ENCODE measurements around the gene PAK2.
"Not testable (repeated sequence)": the region's sequence is repeated elsewhere in the genome, so short reads cannot be mapped to it uniquely, and the experiment has no call there.

Gene PAK2

DNA sequence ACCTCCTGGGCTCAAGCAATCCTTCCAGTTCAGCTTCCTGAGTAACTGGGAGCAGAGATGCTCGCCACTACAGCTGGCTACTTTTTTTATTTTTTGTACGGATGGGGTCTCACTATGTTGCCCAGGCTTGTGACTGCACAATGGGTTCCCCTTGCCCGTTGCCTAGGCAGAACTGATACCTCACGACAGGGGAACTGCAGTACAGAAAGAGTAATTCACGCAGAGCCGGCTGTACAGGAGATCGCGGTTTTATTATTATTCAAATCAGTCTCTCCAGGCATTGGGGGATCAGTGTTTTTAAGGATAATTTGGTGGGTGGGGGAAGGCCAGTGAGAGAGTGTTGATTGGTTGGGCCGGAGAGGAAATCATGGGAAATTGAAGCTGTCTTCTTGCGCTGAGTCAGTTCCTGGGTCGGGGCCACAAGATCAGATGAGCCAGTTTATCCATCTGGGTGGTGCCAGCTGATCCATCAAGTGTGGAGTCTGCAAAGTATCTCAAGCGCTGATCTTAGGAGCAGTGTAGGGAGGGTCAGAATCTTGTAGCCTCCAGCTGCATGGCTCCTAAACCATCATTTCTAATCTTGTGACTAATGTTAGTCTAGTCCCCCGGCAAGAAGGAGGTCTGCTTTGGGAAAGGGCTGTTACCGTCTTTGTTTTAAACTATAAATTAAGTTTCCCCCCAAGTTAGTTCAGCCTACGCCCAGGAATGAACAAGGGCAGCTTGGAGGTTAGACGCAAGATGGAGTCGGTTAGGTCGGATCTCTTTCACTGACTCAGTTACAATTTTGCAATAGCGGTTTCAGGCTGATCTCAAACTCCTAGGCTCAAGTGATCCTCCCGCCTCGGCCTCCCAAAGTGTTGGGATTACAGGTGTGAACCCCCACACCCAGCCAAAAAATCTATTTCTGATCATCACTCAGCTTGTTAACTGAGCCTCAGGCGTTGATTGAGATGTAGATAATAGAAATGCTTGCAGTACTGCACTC, 104.9 kb downstream of the PAK2 start:
- DNase-seq = not testable (repeated sequence)

DNA sequence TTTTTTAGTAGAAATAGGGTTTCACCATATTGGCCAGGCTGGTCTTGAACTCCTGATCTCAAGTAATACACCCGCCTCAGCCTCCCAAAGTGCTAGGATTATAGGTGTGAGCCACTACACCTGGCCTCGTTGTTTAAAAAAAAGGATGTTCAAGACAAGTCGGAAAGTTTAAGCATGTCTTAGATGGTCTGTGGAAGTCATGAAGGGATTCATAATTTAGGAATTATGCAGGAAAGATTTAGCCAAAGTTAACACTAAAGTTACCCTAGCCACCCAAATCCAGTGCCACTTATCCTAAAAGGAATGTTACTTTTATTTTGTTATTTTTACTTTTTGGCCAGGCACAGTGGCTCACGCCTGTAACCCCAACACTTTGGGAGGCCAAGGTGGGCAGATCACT, 108.7 kb downstream of the PAK2 start:
- not testable (repeated sequence) for DNase-seq

DNA sequence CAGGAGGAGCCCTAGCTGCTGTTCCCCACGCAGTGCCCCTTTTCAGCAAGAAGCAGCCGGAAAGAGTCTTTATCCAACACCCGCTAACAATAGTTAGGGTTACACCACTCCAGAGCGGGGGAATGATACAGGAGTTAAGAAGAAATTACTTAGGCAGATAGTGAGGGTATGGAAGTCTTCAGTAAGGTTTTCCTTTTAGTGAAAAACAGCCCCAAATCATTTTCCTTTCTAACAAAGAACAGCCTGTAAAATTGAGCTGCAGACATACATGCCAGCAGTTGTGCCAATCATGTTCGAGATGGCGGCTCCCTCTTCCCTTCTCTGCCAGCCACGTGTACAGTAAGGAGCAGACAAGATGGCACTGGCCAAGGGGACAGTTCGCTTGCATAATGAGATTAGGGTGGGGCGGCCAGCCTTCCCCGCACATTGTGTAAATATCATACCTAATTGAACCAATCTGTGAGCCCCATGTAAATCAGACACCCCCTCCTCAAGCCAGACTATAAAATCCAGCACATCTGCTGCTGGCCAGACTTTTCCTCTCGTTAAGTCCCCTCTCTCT, 109.6 kb downstream of the PAK2 start:
- no peak for DNase-seq

DNA sequence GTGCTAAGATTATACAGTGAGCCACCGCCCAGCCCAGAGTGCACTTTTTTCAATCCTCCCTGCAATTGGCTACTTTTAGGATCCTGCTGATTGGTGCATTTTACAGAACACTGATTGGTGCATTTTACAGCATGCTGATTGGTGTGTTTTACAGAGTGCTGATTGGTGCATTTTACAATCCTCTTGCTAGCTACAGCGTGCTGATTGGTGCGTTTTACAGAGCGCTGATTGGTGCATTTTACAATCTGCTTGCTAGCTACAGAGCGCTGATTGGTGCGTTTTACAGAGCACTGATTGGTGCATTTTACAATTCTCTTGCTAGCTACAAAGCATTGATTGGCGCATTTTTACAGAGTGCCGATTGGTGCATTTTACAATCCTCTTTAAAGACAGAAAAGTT, 123.3 kb downstream of the PAK2 start:
- not testable (repeated sequence) for DNase-seq

GRCh38 chr3:196867155-196867506, 127.5 kb downstream of the PAK2 start:
- DNase-seq = no peak

DNA sequence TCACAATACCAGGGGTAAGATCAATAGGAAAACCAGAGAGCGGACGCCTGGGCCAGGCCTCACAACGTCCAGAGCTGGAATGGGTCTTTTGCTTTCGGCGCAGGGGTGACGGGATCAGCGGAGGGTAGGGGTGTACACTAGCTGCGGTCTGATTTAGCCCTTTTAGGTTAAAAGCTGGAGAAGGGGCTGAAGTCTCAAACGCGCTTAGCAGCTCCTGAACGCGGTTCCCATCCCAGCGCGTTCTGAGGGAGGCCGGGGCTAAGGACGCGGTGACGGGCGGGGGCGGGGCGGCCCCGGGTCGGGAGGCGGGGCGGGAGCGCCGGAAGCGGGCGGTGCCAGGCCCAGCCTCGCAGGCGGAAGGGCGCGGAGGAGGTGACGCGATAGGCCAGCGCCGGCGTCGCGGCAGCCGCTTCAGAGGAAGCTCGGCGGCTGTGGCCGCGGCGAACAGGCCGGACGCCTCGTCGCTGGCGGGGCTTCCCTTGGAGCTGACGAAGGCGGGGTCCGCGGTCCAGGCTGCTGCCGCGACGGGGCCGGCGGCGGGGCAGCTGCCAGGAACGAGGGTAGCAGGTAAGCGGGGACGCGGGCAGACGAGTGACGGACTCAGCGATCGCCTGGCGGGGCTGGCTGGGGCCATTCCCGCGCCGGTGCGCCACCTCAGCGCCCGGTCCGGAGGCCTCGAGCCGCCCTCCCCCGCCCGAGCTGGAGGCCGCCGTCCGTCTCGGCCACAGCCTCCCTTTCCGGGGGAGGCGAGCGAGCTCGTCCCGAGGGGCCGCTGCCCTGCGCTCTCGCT, 128.0 kb downstream of the PAK2 start, which contains the start of gene SENP5:
Gene SENP5 (plus strand): TSS at position 414 of the 790 bp plus-strand sequence. CDS start 17,262 bp downstream, outside the sequence.
- peak; percentile 78 to 80 for DNase-seq

GRCh38 chr3:196868297-196868661, 128.6 kb downstream of the PAK2 start:
- no peak for DNase-seq

GRCh38 chr3:196872316-196872715, 132.7 kb downstream of the PAK2 start:
- DNase-seq = no peak

DNA sequence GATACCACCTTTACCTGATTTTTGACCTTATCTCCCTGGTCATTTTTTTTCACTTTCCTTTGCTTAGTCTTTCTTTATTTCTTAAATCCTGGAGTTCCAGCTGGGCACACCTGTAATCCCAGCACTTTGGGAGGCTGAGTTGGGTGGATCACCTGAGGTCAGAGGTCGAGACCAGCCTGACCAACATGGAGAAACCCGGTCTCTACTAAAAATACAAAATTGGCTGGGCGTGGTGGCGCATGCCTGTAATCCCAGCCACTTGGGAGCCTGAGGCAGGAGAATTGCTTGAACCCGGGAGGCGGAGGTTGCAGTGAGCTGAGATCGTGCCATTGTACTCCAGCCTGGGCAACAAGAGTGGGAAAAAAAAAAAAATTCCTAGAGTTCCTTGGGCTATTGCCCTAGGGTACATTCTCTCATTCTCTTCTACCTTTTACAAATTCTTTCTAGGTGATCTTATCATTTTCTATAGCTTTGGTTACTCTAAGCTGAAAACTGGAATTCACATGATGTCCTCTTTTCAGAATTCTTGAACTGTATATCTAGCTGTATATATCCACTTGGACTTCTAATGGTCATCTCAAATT, 134.9 kb downstream of the PAK2 start:
- not testable (repeated sequence) for DNase-seq

- DNase-seq = no peak
Observed at GRCh38 chr3:196875258-196875657, 135.6 kb downstream of the PAK2 start.
